NCI-H1048 (cell line): ENCODE data around the gene CLDN6.
"Not testable (repeated sequence)": the region's sequence is repeated elsewhere in the genome, so short reads cannot be mapped to it uniquely, and the experiment has no call there.

Experiments used
- DNase-seq: peaks from one replicate; lab custom pipeline; 2025; lab: John Stamatoyannopoulos, UW

Gene CLDN6

GRCh38 chr16:3017794-3018506, at the start of gene CLDN6:
TSS of gene CLDN6 (minus strand) at chr16:3018183. CDS start at chr16:3016021, 2,162 bp downstream.
- no peak for DNase-seq

GRCh38 chr16:3066440-3066748, 48.4 kb upstream of the CLDN6 start:
- DNase-seq, result no peak

GRCh38 chr16:3065742-3066439, 47.9 kb upstream of the CLDN6 start:
- DNase-seq, result no peak

GRCh38 chr16:3065069-3065741, 47.2 kb upstream of the CLDN6 start, which contains the start of gene IL32:
TSS of gene IL32 (plus strand) at chr16:3065640. CDS start at chr16:3065812, 172 bp downstream.
- DNase-seq, result no peak

- no peak for DNase-seq
Measured at GRCh38 chr16:3063625-3064386, 45.8 kb upstream of the CLDN6 start.

GRCh38 chr16:3062553-3062952, 44.6 kb upstream of the CLDN6 start:
- no peak for DNase-seq

GRCh38 chr16:3060339-3061127, 42.5 kb upstream of the CLDN6 start:
- no peak for DNase-seq

- no peak for DNase-seq
Measured at GRCh38 chr16:3059723-3060242, 41.8 kb upstream of the CLDN6 start.

- no peak for DNase-seq
Measured at GRCh38 chr16:3059041-3059722, 41.2 kb upstream of the CLDN6 start.

GRCh38 chr16:3058139-3059030, 40.4 kb upstream of the CLDN6 start:
- no peak for DNase-seq

GRCh38 chr16:3057181-3058138, 39.5 kb upstream of the CLDN6 start:
- no peak for DNase-seq

GRCh38 chr16:3056336-3057180, 38.6 kb upstream of the CLDN6 start:
- no peak for DNase-seq

- not testable (repeated sequence) for DNase-seq
Measured at GRCh38 chr16:3055734-3056115, 37.7 kb upstream of the CLDN6 start.

GRCh38 chr16:3054965-3055733, 37.2 kb upstream of the CLDN6 start:
- DNase-seq, result no peak

GRCh38 chr16:3053330-3053710, 35.3 kb upstream of the CLDN6 start:
- DNase-seq, result not testable (repeated sequence)

- not testable (repeated sequence) for DNase-seq
Measured at GRCh38 chr16:3052571-3053329, 34.8 kb upstream of the CLDN6 start.
